ENCODE results near the gene SLC8A2.

SLC8A2 gene

GRCh38 chr19:47427241-47428176 lies 44.2 kb downstream of the SLC8A2 start:
- Histone ChIP-seq H3K9me3 (ENCODE audit: control insufficient read depth, insufficient read depth, low read depth, low read length) (no peaks in the 10 kb centered on the region), H3K4me3 (ENCODE audit: low read depth, low read length) (peak overlapping the region; percentile 57), H3K4me1 (ENCODE audit: control insufficient read depth, insufficient read depth, low read length) (peaks cover 31% of the 10 kb centered on the region), H3K27me3 (ENCODE audit: control insufficient read depth, insufficient read depth, low read length) (peaks cover 37% of the 10 kb centered on the region), H3K9ac (ENCODE audit: low read length) (peak overlapping the region; percentile 48), H3K27ac (ENCODE audit: low read depth, low read length) (no peak overlapping the region), H3K36me3 (ENCODE audit: control insufficient read depth, insufficient read depth, low read length) (no peaks in the 10 kb centered on the region)

DNA sequence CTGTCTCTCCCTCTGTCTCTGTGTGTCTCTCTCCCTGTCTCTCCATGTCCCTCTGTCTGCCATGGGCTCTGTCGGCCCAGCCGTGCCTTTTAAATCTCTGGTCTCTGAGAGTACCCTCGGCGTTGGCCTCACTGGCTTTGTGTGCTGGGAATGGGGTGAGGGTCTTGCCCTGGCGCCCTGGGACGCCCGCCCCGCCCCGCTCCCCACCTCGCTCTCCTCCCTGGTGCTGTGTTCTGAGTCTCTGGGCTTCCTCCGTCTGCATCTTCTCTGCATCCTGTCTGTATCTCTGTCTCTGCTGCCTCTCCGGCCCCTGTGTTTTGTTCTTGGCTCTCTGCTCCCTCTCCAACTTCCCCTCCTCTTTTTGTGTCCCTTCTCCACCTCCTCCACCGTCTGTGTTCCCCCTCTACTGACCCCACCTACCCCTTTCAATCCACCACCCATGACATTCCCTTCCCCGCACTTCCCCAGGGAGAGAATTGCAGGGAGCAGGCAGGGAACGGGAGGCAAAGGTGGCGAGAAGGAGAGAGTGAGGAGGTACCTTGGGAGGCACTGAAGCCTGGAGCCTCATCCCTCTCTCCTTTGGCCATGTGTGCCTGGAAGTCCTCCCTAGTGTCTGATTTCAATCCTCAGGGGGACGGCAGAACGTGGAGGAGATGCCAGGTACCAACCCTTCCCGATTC lies 48.4 kb downstream of the SLC8A2 start:
- H3K4me1 ChIP-seq (ENCODE audit: control insufficient read depth, insufficient read depth, low read length), result peaks cover 39% of the 10 kb centered on the region
- peaks cover 54% of the 10 kb centered on the region for H3K27me3 ChIP-seq (ENCODE audit: control insufficient read depth, insufficient read depth, low read length)

GRCh38 chr19:47422417-47423163 lies 49.1 kb downstream of the SLC8A2 start:
- peak overlapping the region; percentile 76 for H3K4me3 ChIP-seq (ENCODE audit: low read depth, low read length)
- no peak overlapping the region for H3K27ac ChIP-seq (ENCODE audit: low read depth, low read length)
- H3K27me3 ChIP-seq (ENCODE audit: control insufficient read depth, insufficient read depth, low read length), result peaks cover 62% of the 10 kb centered on the region
- no peaks in the 10 kb centered on the region for H3K9me3 ChIP-seq (ENCODE audit: control insufficient read depth, insufficient read depth, low read depth, low read length)
- H3K9ac ChIP-seq (ENCODE audit: low read length), result peak overlapping the region; percentile 15
- H3K4me1 ChIP-seq (ENCODE audit: control insufficient read depth, insufficient read depth, low read length), result peaks cover 43% of the 10 kb centered on the region
- H3K36me3 ChIP-seq (ENCODE audit: control insufficient read depth, insufficient read depth, low read length), result no peaks in the 10 kb centered on the region

More for the DNA sequence above, 48.4 kb downstream of the SLC8A2 start:
- H3K4me3 ChIP-seq (ENCODE audit: low read depth, low read length), result no peak overlapping the region; the same call in 1 of the 2 replicates
- H3K36me3 ChIP-seq (ENCODE audit: control insufficient read depth, insufficient read depth, low read length), result no peaks in the 10 kb centered on the region
- H3K9me3 ChIP-seq (ENCODE audit: control insufficient read depth, insufficient read depth, low read depth, low read length), result no peaks in the 10 kb centered on the region
- no peak overlapping the region for H3K27ac ChIP-seq (ENCODE audit: low read depth, low read length)
- H3K9ac ChIP-seq (ENCODE audit: low read length), result peak overlapping the region; percentile 15

- H3K27ac ChIP-seq (ENCODE audit: low read depth, low read length), result no peak overlapping the region
- H3K4me3 ChIP-seq (ENCODE audit: low read depth, low read length), result peak overlapping the region; percentile 76
- H3K27me3 ChIP-seq (ENCODE audit: control insufficient read depth, insufficient read depth, low read length), result peaks cover 67% of the 10 kb centered on the region
These were observed 49.8 kb downstream of the SLC8A2 start for GRCh38 chr19:47421844-47422395.

GRCh38 chr19:47421244-47421786 lies 50.4 kb downstream of the SLC8A2 start:
- H3K4me1 ChIP-seq (ENCODE audit: control insufficient read depth, insufficient read depth, low read length), result peaks cover 45% of the 10 kb centered on the region
- H3K4me3 ChIP-seq (ENCODE audit: low read depth, low read length), result peak overlapping the region; percentile 76
- H3K27me3 ChIP-seq (ENCODE audit: control insufficient read depth, insufficient read depth, low read length), result peaks cover 71% of the 10 kb centered on the region
- H3K9me3 ChIP-seq (ENCODE audit: control insufficient read depth, insufficient read depth, low read depth, low read length), result no peaks in the 10 kb centered on the region
- H3K36me3 ChIP-seq (ENCODE audit: control insufficient read depth, insufficient read depth, low read length), result peaks cover under 1% of the 10 kb centered on the region; the same call in 1 of the 2 replicates
- peak overlapping the region; percentile 48 for H3K9ac ChIP-seq (ENCODE audit: low read length)
- H3K27ac ChIP-seq (ENCODE audit: low read depth, low read length), result no peak overlapping the region

More at GRCh38 chr19:47421844-47422395, 49.8 kb downstream of the SLC8A2 start:
- Histone ChIP-seq H3K36me3 (ENCODE audit: control insufficient read depth, insufficient read depth, low read length) (no peaks in the 10 kb centered on the region), H3K9ac (ENCODE audit: low read length) (no peak overlapping the region), H3K9me3 (ENCODE audit: control insufficient read depth, insufficient read depth, low read depth, low read length) (no peaks in the 10 kb centered on the region), H3K4me1 (ENCODE audit: control insufficient read depth, insufficient read depth, low read length) (peaks cover 42% of the 10 kb centered on the region)

DNA sequence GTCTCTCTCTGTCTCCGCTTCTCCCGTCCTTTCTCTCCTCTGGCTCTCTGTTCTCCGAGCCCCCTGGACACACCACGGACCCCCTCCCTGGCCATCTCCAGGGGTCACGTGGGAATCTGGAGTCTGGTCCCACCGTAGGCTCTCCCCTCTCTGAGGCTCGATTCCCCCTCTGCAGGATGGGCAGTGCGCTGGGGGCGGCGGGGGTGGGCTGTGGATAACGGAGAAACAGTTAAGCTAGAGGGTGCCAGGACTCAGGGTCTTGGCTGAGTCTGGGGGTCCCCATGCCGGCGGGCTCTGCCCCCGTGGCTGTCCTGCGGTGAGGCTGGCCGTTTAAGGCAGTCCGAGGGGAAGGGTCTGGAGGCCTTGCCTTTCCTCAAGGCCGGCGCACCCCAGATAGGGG lies 51.9 kb downstream of the SLC8A2 start:
- peaks cover 74% of the 10 kb centered on the region for H3K27me3 ChIP-seq (ENCODE audit: control insufficient read depth, insufficient read depth, low read length)

GRCh38 chr19:47419030-47419783 lies 52.5 kb downstream of the SLC8A2 start, which contains the start of gene MEIS3:
Gene MEIS3, minus strand, starts transcription at chr19:47419527. Its CDS starts 446 bp downstream, at chr19:47419081.
- H3K4me3 ChIP-seq (ENCODE audit: low read depth, low read length), result peak within 1 kb of the TSS; percentile 76
- peaks cover 45% of the 10 kb centered on the region for H3K4me1 ChIP-seq (ENCODE audit: control insufficient read depth, insufficient read depth, low read length)
- H3K27ac ChIP-seq (ENCODE audit: low read depth, low read length), result no peak within 1 kb of the TSS
- no peaks in the 10 kb centered on the region for H3K9me3 ChIP-seq (ENCODE audit: control insufficient read depth, insufficient read depth, low read depth, low read length)
- peak within 1 kb of the TSS; percentile 45 for H3K9ac ChIP-seq (ENCODE audit: low read length)
- H3K36me3 ChIP-seq (ENCODE audit: control insufficient read depth, insufficient read depth, low read length), result peaks cover 13% of the 10 kb centered on the region
- peaks cover 74% of the 10 kb centered on the region for H3K27me3 ChIP-seq (ENCODE audit: control insufficient read depth, insufficient read depth, low read length)

More for the DNA sequence above, 51.9 kb downstream of the SLC8A2 start:
- Histone ChIP-seq H3K27ac (ENCODE audit: low read depth, low read length) (no peak overlapping the region), H3K9me3 (ENCODE audit: control insufficient read depth, insufficient read depth, low read depth, low read length) (no peaks in the 10 kb centered on the region), H3K36me3 (ENCODE audit: control insufficient read depth, insufficient read depth, low read length) (peaks cover 9% of the 10 kb centered on the region; the same call in 1 of the 2 replicates), H3K4me1 (ENCODE audit: control insufficient read depth, insufficient read depth, low read length) (peaks cover 45% of the 10 kb centered on the region), H3K9ac (ENCODE audit: low read length) (peak overlapping the region; percentile 42), H3K4me3 (ENCODE audit: low read depth, low read length) (peak overlapping the region; percentile 76)

DNA sequence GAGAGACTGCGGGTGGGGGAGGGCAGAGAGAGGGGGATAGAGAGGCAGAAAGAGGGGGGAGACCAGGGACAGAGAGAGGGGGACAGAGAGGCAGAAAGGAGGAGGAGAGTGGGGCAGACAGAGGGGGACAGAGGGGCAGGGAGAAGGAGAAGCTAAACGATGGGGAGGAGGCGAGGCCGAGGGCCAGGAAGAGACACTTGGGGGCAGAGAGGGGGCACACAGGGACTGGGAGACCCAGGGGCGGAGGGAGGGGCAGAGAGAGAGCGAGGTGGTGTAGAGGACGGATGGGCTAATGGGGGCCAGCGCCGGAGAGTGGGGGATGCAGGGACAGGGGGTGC lies 53.0 kb downstream of the SLC8A2 start:
- peak overlapping the region; percentile 76 for H3K4me3 ChIP-seq (ENCODE audit: low read depth, low read length)

GRCh38 chr19:47417746-47418691 lies 53.7 kb downstream of the SLC8A2 start:
- H3K27ac ChIP-seq (ENCODE audit: low read depth, low read length), result no peak overlapping the region
- H3K4me3 ChIP-seq (ENCODE audit: low read depth, low read length), result peak overlapping the region; percentile 76
- peaks cover 37% of the 10 kb centered on the region for H3K4me1 ChIP-seq (ENCODE audit: control insufficient read depth, insufficient read depth, low read length)
- peaks cover 22% of the 10 kb centered on the region for H3K36me3 ChIP-seq (ENCODE audit: control insufficient read depth, insufficient read depth, low read length)
- H3K27me3 ChIP-seq (ENCODE audit: control insufficient read depth, insufficient read depth, low read length), result peaks cover 64% of the 10 kb centered on the region
- peak overlapping the region; percentile 45 for H3K9ac ChIP-seq (ENCODE audit: low read length)
- H3K9me3 ChIP-seq (ENCODE audit: control insufficient read depth, insufficient read depth, low read depth, low read length), result no peaks in the 10 kb centered on the region

More for the DNA sequence above, 53.0 kb downstream of the SLC8A2 start:
- H3K36me3 ChIP-seq (ENCODE audit: control insufficient read depth, insufficient read depth, low read length), result peaks cover 17% of the 10 kb centered on the region
- H3K27me3 ChIP-seq (ENCODE audit: control insufficient read depth, insufficient read depth, low read length), result peaks cover 70% of the 10 kb centered on the region
- H3K9me3 ChIP-seq (ENCODE audit: control insufficient read depth, insufficient read depth, low read depth, low read length), result no peaks in the 10 kb centered on the region
- peak overlapping the region; percentile 45 for H3K9ac ChIP-seq (ENCODE audit: low read length)
- no peak overlapping the region for H3K27ac ChIP-seq (ENCODE audit: low read depth, low read length)
- H3K4me1 ChIP-seq (ENCODE audit: control insufficient read depth, insufficient read depth, low read length), result peaks cover 44% of the 10 kb centered on the region
